PC-9 (cell line): ENCODE results near the gene SLC7A9. TPM values are rescaled to one million over a fixed set of nuclear protein-coding genes. Genes with fewer than 3 reads are reported as not detected.

Experiments
- BruUV-seq: library from RNA; stranded (reverse); fragments of 400-500 nt; replicated peaks from 2 replicates; lab custom pipeline; 2021; lab: Mats Ljungman, UMichigan
- CTCF ChIA-PET: fragments of 300-600 bp; sonication (Branson Sonifier 250); formaldehyde crosslinking; loops from one replicate; lab custom pipeline; 2022; ENCODE audit warnings: antibody characterized with exemption; lab: Charles Lee
- POLR2A ChIA-PET: fragments of 300-600 bp; sonication (Branson Sonifier 250); formaldehyde crosslinking; loops from one replicate; lab custom pipeline; 2022; ENCODE audit warnings: antibody characterized with exemption; ENCODE audit not compliant: unreplicated experiment; lab: Charles Lee
- DNase-seq, 2 experiments: peaks; one replicate each; pipeline versions ENCODE4 v3.0.0 to v3.0.0-alpha.2; 2015 to 2022; ENCODE audit warnings: mixed read lengths in 1 of 2
- H2AFZ ChIP-seq: fragments of 200-600 bp; sonication (generic); 2 replicates; pipeline ENCODE4 v1.8.1; 2017; ENCODE audit warnings: antibody characterized with exemption
- H3F3A ChIP-seq: fragments of 200-600 bp; sonication (generic); 2 replicates; pipeline ENCODE4 v1.8.1; 2017; ENCODE audit warnings: antibody characterized with exemption, mild to moderate bottlenecking, low read depth; ENCODE audit not compliant: insufficient read depth
- H3K27ac ChIP-seq: fragments of 200-600 bp; sonication (generic); 2 replicates; pipeline ENCODE4 v1.6.1; 2016; ENCODE audit warnings: mixed run types
- H3K27me3 ChIP-seq: fragments of 200-600 bp; sonication (generic); 2 replicates; pipeline ENCODE4 v1.6.1; 2016; ENCODE audit warnings: low read depth, mixed run types; ENCODE audit not compliant: insufficient read depth
- H3K36me3 ChIP-seq: fragments of 200-600 bp; sonication (generic); 2 replicates; pipeline ENCODE4 v1.6.1; 2016; ENCODE audit warnings: low read depth, mixed run types
- H3K4me1 ChIP-seq: fragments of 200-600 bp; sonication (generic); replicated peaks from 2 replicates; pipeline ENCODE4 v1.6.1; 2016; ENCODE audit warnings: mixed run types; ENCODE audit not compliant: insufficient read depth
- H3K4me2 ChIP-seq: fragments of 200-600 bp; sonication (generic); 2 replicates; pipeline ENCODE4 v1.6.1; 2017; ENCODE audit warnings: mixed run types
- H3K4me3 ChIP-seq: fragments of 200-600 bp; sonication (generic); 2 replicates; pipeline ENCODE4 v1.6.1; 2016; ENCODE audit warnings: mixed run types
- H3K79me2 ChIP-seq: fragments of 200-600 bp; sonication (generic); 2 replicates; pipeline ENCODE4 v1.6.1; 2017; ENCODE audit warnings: low read depth, mixed run types
- H3K9me2 ChIP-seq: fragments of 200-600 bp; sonication (generic); 2 replicates; pipeline ENCODE4 v1.8.1; 2017; ENCODE audit warnings: mild to moderate bottlenecking; ENCODE audit not compliant: insufficient read depth
- H3K9me3 ChIP-seq: fragments of 200-600 bp; sonication (generic); 2 replicates; pipeline ENCODE4 v1.8.1; 2016; ENCODE audit warnings: low read depth; ENCODE audit not compliant: insufficient read depth
- H4K20me1 ChIP-seq: fragments of 200-600 bp; sonication (generic); 2 replicates; pipeline ENCODE4 v1.8.1; 2017; ENCODE audit not compliant: insufficient read depth
- CTCF ChIP-seq: fragments of 200-600 bp; sonication (generic); conservative IDR thresholded peaks from 2 replicates; pipeline ENCODE4 v1.6.1; 2017; ENCODE audit warnings: mixed run types, antibody characterized with exemption, mild to moderate bottlenecking, moderate library complexity
- EZH2 ChIP-seq: fragments of 200-600 bp; sonication (generic); IDR thresholded peaks from 2 replicates; pipeline ENCODE4 v1.8.0; 2017; ENCODE audit warnings: antibody characterized with exemption, low read depth
- intact Hi-C: fragments of 100-400 bp; cut with micrococcal nuclease; formaldehyde crosslinking; loops from one replicate; pipeline ENCODE4 v1.10.0; 2022; ENCODE audit not compliant: unreplicated experiment
- total RNA-seq: library from RNA; stranded (reverse); gene quantifications from 2 replicates; pipeline ENCODE4 v1.2.3, GENCODE V29; 2021

The SLC7A9 gene
- total RNA-seq, 1 experiment from 2014 or later: 0.33 TPM

GRCh38 chr19:32876236-32876918, 6.8 kb upstream of the SLC7A9 start:
- Histone ChIP-seq H4K20me1 (no peaks in the 10 kb centered on the region), H3K36me3 (no peaks in the 10 kb centered on the region), H3K27ac (no peak overlapping the region), H3K4me1 (no peaks in the 10 kb centered on the region), H3K9me2 (no peaks in the 10 kb centered on the region), H3F3A (no peaks in the 10 kb centered on the region), H2AFZ (no peak overlapping the region), H3K4me3 (no peak overlapping the region), H3K27me3 (no peaks in the 10 kb centered on the region), H3K9me3 (no peaks in the 10 kb centered on the region), H3K79me2 (no peaks in the 10 kb centered on the region), H3K4me2 (no peak overlapping the region)
- no peak for TF ChIP-seq EZH2
- no peak for TF ChIP-seq CTCF
- ChIA-PET CTCF (no interaction called here), POLR2A (no interaction called here)
- intact Hi-C loops: no loop called here
- no TSS peak for BruUV-seq
- peak in 1 of 2 experiments; percentile 17 for DNase-seq

- Histone ChIP-seq H3K4me2 (no peak overlapping the region), H3K36me3 (no peaks in the 10 kb centered on the region), H3K79me2 (no peaks in the 10 kb centered on the region), H4K20me1 (no peaks in the 10 kb centered on the region), H3K27ac (no peak overlapping the region), H3K4me3 (no peak overlapping the region), H3K9me3 (no peaks in the 10 kb centered on the region), H2AFZ (no peak overlapping the region), H3K4me1 (no peaks in the 10 kb centered on the region), H3F3A (no peaks in the 10 kb centered on the region), H3K27me3 (no peaks in the 10 kb centered on the region), H3K9me2 (no peaks in the 10 kb centered on the region)
- ChIA-PET POLR2A (no interaction called here), CTCF (no interaction called here)
- no peak for DNase-seq
- no peak for TF ChIP-seq EZH2
- TF ChIP-seq CTCF: no peak
- intact Hi-C loops: no loop called here
- no TSS peak for BruUV-seq
These were observed 5.9 kb upstream of the SLC7A9 start for GRCh38 chr19:32875428-32875827.

- no peaks in the 10 kb centered on the region for H3K4me1 ChIP-seq
- H3K4me3 ChIP-seq: no peak overlapping the region
- H2AFZ ChIP-seq: no peak overlapping the region
- no peaks in the 10 kb centered on the region for H3K27me3 ChIP-seq
- TF ChIP-seq CTCF: no peak
- no peak for TF ChIP-seq EZH2
- no peak for DNase-seq
- no peaks in the 10 kb centered on the region for H4K20me1 ChIP-seq
- no peaks in the 10 kb centered on the region for H3F3A ChIP-seq
- no peaks in the 10 kb centered on the region for H3K36me3 ChIP-seq
- H3K27ac ChIP-seq: no peak overlapping the region
- no peaks in the 10 kb centered on the region for H3K79me2 ChIP-seq
- intact Hi-C loops: no loop called here
- BruUV-seq: no TSS peak
- H3K9me2 ChIP-seq: no peaks in the 10 kb centered on the region
- ChIA-PET POLR2A (no interaction called here), CTCF (no interaction called here)
- no peaks in the 10 kb centered on the region for H3K9me3 ChIP-seq
- H3K4me2 ChIP-seq: no peak overlapping the region
These were observed 5.0 kb upstream of the SLC7A9 start for GRCh38 chr19:32874605-32875004.
